NK-92 (cell line): Measurements from ENCODE around the gene PFKFB4.

Experiments
- DNase-seq: peaks from one replicate; lab custom pipeline; 2025; ENCODE audit not compliant: unreplicated experiment; lab: John Stamatoyannopoulos, UW

The PFKFB4 gene

GRCh38 chr3:48556796-48557626 lies at the start of gene PFKFB4:
Gene PFKFB4 (minus strand): TSS chr3:48556803. CDS start chr3:48556777, 26 bp downstream.
- DNase-seq = peak; percentile 94

DNA sequence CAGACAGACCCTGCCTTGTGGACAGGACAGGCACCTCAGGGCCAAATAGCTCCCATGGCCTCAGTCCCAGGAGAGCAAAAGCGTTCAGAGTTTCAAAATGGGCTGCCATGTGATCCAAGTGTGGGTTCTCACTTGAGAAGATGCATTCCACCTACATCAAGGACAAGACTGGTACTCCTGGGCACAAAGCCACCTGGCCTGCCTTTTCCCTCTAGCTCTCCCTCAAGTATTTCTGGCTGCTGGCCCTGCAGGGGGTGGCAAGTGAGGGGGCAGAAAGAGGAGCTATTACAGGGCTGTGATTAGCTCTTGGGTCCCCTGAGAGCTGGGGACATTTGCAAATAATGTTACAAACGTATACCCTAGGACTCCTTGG lies 45.0 kb upstream of the PFKFB4 start:
- no peak for DNase-seq

DNA sequence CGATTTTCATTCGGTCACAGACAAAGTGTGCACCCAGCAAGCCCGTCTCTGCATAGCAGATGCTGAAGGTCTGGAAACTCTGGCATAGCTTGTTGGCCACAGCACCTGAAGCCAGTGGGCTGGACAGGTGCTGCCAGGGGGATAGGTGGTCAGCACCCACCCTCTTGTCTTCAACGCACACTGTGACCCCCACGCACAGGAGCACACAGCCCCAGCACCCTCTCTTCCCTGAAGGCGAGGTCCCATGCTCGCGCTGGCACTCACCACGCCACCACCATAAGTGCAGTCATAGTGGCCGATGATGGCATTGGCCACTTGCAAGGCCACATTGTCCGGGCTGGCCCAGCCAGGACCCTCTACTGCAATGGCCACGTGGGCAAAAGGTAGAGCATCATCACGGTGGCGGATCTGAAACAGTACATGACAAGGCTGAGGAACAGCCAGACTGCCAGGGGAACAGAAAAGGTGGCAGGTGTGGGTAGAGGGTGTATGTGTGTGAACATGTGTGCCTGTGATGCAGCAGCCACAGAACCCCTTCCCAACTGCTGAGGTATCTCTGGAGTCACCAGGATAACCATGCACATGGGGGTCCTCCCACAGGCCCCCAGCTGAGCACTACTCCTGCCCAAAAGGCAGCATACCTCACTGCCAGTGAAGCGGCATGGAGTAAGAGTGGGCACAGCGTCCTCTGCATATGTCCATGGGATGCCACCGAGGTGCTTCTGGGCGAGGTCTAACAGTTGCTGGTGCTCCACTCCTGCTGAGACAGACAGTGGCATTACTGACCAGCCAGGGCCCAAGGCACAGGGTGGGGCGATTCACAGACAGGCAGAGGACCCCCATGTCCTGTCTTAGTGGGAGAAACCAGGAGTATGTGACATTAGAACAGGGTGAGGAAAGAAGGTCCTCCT lies 44.4 kb upstream of the PFKFB4 start:
- DNase-seq = no peak

GRCh38 chr3:48599509-48600285 lies 43.1 kb upstream of the PFKFB4 start:
- no peak for DNase-seq

DNA sequence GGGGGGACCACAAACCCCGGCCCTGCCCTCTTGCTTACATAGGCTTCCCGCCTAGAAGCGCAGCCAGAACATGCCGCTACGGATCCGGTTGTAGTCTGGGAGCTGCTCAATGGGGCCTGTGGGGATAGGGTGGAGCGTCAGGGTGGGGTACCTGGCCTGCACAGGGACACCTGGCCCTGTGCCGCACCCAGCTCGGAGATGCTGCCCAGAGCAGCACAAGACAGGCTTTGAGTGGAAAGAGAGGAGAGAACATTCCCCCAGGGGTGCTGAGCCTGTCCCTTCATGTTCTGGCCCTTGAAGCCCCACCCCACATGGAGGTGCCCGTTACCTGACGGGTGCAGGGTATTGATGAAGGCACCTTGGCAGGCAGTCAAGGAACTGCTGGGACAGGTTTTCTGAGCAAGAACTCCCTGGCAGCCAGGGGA lies 42.5 kb upstream of the PFKFB4 start:
- DNase-seq = no peak

GRCh38 chr3:48598323-48599076 lies 41.9 kb upstream of the PFKFB4 start:
- no peak for DNase-seq

GRCh38 chr3:48597408-48597800 lies 40.8 kb upstream of the PFKFB4 start:
- no peak for DNase-seq

DNA sequence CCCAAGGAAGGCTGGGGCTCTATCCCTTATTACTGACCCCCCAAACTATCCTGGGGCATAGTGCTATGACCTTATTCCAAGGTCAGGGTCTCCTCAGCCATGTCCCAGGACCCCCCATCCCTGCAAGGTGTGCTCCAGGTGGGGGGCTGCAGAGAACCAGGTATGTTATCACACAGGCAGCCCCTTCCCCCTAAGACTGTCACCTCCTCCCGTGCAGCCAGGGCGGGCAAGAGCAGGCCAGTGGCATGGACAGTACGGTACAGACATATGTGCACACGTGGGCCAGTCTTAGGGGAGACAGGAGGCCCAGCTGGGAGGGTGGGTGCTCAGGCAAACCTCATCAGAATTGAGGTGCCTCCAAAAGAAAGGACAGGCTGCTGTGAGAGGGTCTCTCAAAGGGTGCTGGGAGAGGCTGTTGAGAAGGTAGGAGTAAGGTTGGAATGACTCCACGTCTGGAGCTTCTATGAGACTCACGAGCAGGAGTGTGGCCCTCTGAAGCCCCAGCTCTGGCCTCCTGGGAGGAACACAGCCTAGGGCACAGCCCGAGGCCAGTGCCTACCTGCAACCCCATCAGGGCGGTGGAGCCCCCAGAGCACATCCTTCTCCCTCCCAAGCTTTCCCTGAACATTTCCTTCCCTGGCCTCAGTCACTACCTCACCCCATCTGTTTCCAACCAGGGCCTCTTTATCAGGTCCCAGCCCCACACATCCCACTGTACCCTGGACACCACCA lies 40.2 kb upstream of the PFKFB4 start:
- DNase-seq = no peak

- DNase-seq = no peak
Measured at GRCh38 chr3:48596157-48596556, 39.6 kb upstream of the PFKFB4 start.

DNA sequence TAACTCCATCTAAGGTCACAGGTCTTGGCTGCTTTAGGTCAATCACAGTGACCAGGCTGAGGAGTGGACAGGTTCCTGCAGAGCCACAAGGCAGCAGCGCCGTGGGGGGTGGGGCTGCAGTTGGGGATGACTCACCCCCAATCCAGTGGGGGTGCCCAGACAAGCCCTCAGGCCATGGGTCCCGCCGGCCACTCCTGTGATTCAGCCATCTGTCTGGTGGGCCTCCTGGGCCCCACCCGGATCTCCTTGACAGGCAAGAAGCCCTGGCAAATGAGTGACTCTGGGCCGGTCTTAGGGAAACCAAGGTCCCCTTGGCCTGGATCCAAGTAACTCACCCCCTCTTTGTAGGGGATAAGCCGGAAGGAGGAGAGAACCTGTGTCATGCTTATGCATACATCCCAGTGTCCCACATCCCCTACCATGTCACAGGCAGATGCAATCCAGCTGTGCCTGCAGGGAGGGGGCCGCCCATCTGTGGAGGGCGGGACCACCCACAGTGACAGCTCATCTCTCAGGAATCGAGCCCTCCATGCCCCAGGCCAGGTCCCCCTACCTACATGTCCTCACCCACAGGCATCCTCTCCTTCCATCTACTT lies 39.0 kb upstream of the PFKFB4 start:
- no peak for DNase-seq

DNA sequence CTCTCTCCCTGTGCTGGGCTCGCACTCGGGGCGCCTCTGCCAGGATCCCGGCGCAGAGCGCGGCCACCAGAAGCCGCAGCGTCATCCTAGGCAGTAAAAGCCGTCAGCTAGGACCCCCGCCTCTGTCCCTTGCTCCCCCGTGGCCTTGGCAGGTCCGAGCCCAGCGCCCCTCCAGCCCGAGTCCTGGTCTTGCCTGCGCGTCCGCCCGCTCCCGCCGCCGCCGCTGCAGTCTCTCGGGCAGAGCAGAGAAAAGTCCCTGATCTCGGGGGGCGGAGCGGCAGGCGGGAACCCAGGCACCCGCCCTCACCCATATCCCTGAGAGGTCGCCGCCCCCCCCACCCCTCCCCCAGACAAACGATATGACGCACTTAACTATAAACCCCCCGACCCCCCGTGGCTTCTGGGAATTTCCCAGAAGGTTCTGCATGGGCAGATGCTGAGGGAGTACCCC lies 38.5 kb upstream of the PFKFB4 start, which contains the start of gene COL7A1:
COL7A1 (minus strand) TSS at position 255 of the 451 bp plus-strand sequence; CDS start at position 85, 170 bp downstream.
- no peak for DNase-seq

DNA sequence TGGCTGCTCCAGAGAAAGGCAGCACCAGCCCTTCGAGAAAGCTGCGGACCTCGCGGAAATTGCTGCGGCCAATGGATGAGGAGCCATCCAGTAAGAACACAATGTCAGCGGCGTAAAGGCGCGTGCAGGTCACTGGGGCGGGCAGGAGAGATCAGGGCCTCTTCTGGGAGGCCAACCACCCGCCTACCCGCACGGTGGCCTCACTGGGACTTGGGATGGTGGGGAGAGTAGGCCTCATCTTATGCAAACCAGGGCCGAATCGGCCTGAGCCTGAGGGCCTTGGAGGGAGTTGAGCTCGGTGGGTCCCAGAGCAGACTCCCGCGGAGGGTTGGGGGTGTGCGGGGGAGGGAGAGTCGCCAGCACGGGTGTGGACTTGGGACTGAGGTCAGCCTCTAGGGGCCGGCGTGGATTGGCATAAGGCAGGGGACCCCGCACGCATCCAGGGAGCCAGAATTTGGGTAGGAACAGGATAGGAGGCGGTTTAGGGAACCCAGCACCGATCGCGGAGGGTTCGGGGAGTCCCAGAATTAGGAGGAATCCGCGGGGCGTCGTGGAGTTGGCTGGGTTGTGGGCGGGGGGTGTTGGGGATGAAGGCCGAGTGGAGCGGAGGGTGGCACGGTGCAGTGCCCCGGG lies 37.9 kb upstream of the PFKFB4 start:
- no peak for DNase-seq

- no peak for DNase-seq
Measured at GRCh38 chr3:48593337-48593736, 36.7 kb upstream of the PFKFB4 start.

GRCh38 chr3:48592519-48593087 lies 36.0 kb upstream of the PFKFB4 start:
- no peak for DNase-seq

- no peak for DNase-seq
Measured at GRCh38 chr3:48591886-48592518, 35.4 kb upstream of the PFKFB4 start.

GRCh38 chr3:48591436-48591835 lies 34.8 kb upstream of the PFKFB4 start:
- no peak for DNase-seq

DNA sequence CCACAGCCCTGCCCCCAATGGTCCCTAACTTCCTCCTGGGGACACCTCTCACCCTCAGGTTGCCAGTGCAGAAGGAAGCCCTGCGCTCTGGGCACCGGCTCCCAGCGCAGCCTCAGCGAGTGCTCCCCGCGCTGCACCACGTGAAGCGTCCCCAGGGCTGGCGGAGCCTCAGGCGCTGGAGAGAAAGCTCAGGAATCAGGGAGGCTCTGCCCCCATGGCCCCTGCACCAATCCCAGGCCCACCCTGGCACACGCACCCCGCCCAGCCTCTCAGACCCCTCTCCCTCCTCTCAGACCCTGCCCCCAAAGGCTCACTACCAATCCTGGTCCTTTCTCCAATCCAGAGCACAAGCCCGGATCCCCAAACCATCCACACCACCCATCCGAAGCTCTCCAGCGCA lies 31.6 kb upstream of the PFKFB4 start:
- no peak for DNase-seq

GRCh38 chr3:48587686-48588085 lies 31.1 kb upstream of the PFKFB4 start:
- DNase-seq = no peak
